Bronchial smooth muscle cell (primary cell): ENCODE results near the gene USP7. TPM values are rescaled to one million over a fixed set of nuclear protein-coding genes. Genes with fewer than 3 reads are reported as not detected.

ENCODE experiments used
- total RNA-seq: library from RNA; depleted of rRNA; stranded (reverse); fragments of >200 nt; gene quantifications from 2 replicates; pipeline ENCODE4 v1.2.1, GENCODE V29; 2014

Gene USP7
- 31.4 and 33.7 TPM in 2 replicates for total RNA-seq

GRCh38 chr16:8963821-8964441 lies at the start of gene USP7:
Gene USP7, minus strand, starts transcription at chr16:8963906. Its CDS starts 621 bp downstream, at chr16:8963285.

GRCh38 chr16:8882041-8882617 lies 81.6 kb downstream of the USP7 start, which contains the start of gene LITAFD:
Gene LITAFD, plus strand, starts transcription at chr16:8882351. Its CDS starts 2,005 bp downstream, at chr16:8884356.

GRCh38 chr16:8868416-8869211 lies 95.1 kb downstream of the USP7 start, which contains the start of gene CARHSP1:
Gene CARHSP1, minus strand, starts transcription at chr16:8869006. Its CDS starts 9,678 bp downstream, at chr16:8859328.

Other genes with a start within 250 kb of the USP7 start
- 4.6 and 5.8 TPM in 2 replicates for gene TMEM186, start 166.3 kb downstream of the USP7 start, total RNA-seq
- 17.3 and 18.5 TPM in 2 replicates for gene PMM2, start 166.1 kb downstream of the USP7 start, total RNA-seq
- gene CARHSP1, start 94.9 kb downstream of the USP7 start, total RNA-seq: 122 and 225 TPM in 2 replicates
- gene LITAFD, start 81.6 kb downstream of the USP7 start, total RNA-seq: not detected in 2 replicates
- gene HAPSTR1, start 127.7 kb upstream of the USP7 start, total RNA-seq: 45.7 and 47.1 TPM in 2 replicates